PC-9 (cell line): Measurements from ENCODE around the gene CLDN22.

Experiments used
- CTCF ChIP-seq: fragments of 200-600 bp; sonication (generic); conservative IDR thresholded peaks from 2 replicates; pipeline ENCODE4 v1.6.1; 2017; ENCODE audit warnings: mixed run types, antibody characterized with exemption, mild to moderate bottlenecking, moderate library complexity
- EZH2 ChIP-seq: fragments of 200-600 bp; sonication (generic); IDR thresholded peaks from 2 replicates; pipeline ENCODE4 v1.8.0; 2017; ENCODE audit warnings: antibody characterized with exemption, low read depth

GRCh38 chr4:183360161-183360919, 40.3 kb upstream of the CLDN22 start:
- TF ChIP-seq EZH2 = no peak
- TF ChIP-seq CTCF = no peak
